HG03066 (cell line): Measurements from ENCODE around the gene CISD3.

Experiments used
- ATAC-seq: cut with Tn5 transposase; IDR thresholded peaks from one replicate; pipeline ENCODE4 v1.9.1; 2021; ENCODE audit warnings: low read depth; ENCODE audit not compliant: unreplicated experiment

CISD3 gene, protein sequence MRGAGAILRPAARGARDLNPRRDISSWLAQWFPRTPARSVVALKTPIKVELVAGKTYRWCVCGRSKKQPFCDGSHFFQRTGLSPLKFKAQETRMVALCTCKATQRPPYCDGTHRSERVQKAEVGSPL

DNA sequence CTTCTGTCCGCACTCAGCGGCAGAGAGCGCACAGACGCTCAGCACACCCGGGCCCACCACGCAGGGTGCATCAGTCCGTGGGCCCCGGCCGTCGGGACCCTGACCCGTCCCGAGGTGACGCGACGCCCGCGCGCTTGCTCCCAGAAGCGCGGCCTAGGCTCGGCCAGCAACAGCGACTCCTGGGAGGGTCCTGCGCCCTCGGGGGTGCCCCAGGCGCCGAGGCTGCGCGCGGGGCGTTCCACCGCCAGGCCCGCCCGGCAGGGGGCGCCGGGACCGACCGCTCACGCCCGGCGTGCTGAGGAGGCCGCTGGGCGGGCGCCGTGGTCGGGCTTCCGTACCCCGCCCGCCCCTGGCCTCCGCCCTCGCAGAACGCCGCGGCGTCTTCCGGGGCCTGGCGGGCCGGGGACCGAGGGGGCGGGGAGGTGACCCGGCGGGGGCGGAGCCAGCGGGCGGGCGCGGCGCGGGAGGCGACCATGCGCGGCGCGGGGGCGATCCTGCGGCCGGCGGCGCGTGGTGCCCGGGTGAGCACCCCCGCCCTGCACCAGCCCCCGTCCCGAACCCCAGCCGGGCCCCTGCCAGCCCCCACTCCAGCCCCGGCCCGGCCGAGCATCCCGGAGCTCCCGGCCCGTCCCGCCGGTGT is at the start of gene CISD3:
CISD3 (plus strand) TSS at position 456 of the 640 bp plus-strand sequence; CDS start at position 474, 18 bp downstream.
- peak; percentile 74 for ATAC-seq

DNA sequence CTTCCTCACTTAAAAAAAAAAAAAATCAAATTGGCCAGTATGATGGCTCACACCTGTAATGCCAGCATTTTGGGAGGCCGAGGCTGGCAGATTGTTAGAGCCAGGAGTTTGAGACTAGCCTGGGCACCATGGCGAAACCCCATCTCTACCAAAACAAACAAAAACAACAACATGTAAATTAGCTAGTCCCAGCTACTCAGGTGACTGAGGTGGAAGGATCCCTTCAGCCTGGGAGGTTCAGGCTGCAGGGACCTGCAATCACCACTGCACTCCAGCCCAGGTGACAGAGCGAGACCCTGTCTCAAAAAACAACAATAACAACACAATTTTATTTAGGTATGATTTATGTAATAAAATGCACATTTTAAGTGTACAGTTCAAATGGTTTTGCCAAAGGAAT is 49.0 kb upstream of the CISD3 start:
- ATAC-seq, result no peak

DNA sequence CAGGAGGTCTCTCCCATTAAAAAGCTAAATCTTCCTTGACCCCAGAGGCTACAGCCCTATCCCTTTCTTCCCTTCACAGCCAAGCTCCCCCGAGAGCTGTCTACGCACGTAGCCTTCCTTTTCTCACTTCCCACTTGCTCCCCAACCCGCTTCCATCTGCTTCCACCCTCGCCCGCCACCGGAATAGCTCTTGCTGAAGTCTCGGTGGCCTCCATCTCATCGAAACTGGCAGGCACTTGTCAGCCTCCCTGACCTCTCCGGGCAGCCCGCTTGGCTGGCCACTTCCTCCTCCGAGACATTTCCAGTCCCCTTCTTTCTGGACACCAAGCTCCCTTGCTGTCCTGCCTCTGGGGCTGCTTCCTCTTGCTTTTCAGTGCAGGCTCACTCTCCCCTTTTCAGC is 44.6 kb upstream of the CISD3 start:
- no peak for ATAC-seq

GRCh38 chr17:38687286-38687685 is 42.9 kb upstream of the CISD3 start:
- no peak for ATAC-seq

DNA sequence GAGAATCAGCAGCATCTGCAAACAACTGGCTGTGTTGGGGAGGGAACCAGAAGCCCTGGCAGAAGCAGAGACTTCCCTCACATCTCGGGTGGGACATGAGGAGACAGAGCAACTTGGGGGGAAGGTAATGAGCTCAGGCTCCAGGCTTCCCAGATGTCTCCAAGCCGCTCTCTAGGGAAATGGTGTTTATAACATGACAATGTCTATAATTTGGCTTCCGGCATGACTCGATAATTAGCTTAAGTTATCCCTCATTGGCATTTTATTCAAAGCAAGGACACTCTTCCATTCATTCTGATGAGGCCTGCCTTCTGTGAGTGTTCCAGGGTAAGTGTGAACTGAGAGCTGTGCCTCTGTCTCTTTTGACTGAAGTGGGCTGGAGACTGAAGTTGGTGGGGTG is 39.8 kb upstream of the CISD3 start:
- ATAC-seq, result no peak

- no peak for ATAC-seq
Measured at GRCh38 chr17:38691154-38691553, 39.0 kb upstream of the CISD3 start.

- no peak for ATAC-seq
Measured at GRCh38 chr17:38693700-38694329, 36.3 kb upstream of the CISD3 start.

- no peak for ATAC-seq
Measured at GRCh38 chr17:38697061-38697820, 32.9 kb upstream of the CISD3 start.

GRCh38 chr17:38698760-38699159 is 31.4 kb upstream of the CISD3 start:
- no peak for ATAC-seq

GRCh38 chr17:38701504-38702165 is 28.5 kb upstream of the CISD3 start:
- no peak for ATAC-seq

GRCh38 chr17:38702166-38702915 is 27.8 kb upstream of the CISD3 start:
- ATAC-seq, result no peak

- ATAC-seq, result no peak
Measured at GRCh38 chr17:38702916-38703741, 27.0 kb upstream of the CISD3 start.

DNA sequence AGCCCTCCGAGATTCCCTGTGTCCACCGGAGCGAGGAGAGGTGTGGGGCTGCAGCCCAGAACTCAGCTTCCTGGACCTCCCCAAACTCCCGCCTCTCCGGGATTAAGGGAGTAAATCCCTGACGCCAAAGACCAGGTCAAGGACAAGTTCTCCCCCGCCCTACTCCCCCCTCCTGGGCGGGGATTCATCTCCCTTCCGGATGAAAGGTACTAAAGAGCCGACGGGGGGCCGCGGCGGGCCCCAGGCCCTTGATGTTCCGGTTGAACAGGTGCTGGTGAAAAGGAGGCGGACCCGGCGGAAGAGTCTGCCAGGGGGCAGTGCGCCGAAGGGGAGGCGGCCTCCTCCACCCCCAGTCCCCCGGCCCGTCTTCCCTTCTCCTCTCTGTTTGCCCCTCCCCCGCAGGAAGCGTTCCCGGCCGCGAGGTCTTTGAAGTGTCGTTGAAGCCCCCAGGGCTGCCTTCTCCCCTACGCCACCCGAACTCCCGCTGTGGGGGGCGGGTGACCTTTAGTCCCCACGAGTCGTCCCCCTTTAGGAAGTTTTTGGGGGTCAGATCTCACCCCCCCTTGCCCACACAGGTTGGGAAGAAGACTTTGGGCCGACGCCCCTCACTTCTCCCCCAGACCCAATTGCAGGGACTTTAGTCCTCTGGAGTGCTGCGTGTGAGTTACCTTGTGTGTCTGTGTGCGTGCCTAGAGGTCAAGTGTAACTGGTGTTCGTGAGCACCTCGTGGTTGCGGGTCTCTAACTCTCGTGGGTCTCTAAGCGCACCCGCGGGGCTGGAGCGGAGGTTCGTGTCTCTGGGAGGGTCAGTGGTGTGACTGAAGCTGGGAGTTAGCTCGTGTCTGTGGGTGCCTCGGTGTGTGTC is 26.2 kb upstream of the CISD3 start:
- no peak for ATAC-seq

DNA sequence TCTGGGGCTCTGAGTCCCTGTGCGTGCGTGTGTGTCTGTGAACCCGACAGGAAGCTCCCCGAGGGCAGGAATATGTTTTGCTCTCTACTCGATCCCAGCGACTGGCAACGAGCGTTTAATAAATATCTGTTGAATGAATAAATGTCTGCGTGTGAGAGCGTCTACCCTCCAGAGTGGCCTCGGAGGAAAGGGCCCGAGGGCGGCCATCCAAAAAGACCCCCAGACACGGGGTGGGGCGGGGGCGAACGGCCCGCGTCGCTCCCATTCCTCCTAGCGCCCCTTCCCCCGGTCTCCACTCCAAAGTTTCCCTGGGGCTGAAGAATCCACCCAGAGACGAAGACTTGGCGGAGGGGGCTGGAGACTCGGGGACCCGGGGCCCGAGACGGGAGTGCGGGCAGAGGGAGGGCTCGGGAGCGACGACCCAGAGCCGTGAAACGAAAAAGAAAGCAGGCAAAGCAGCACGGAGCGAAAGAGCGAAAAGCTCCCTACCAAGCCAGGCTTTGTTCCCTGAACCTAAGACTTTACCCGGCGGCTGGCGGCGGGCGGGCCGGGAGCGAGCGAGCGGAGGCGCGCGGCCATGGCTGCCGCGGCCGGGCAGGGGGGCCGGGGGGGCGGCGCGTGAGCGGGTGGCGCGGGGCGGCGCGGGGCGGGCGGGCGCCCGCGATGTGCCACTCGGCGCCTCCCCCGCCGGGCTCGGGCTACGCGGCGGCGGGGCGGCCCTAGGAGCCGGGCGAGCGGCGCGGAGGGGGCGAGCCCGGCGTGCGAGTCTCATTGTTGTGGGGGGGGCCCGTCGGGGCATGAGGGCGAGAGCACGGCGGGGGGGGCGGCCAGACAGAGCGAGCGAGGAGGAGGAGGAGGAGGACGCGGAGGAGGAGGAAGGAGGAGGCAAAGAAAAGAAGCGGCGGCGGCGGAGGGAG is 25.3 kb upstream of the CISD3 start, which contains the start of gene MLLT6:
MLLT6 (plus strand) TSS at position 668 of the 917 bp plus-strand sequence. CDS start 360 bp downstream, outside the sequence.
- ATAC-seq, result no peak

- ATAC-seq, result no peak
Measured at GRCh38 chr17:38705523-38705802, 24.7 kb upstream of the CISD3 start.

GRCh38 chr17:38705803-38706504 is 24.2 kb upstream of the CISD3 start:
- no peak for ATAC-seq
